Peyer's patch (tissue), 4 donors: ENCODE results near the gene SUN5.

Experiments used
- CTCF ChIP-seq, 6 experiments: fragments of 450-650 bp in 4 of 6; fragments of 200-600 bp in 2 of 6; sonication (generic) in 1 of 6; IDR thresholded peaks; one replicate each; pipeline ENCODE4 v1.5.1; 2017 to 2019; ENCODE audit warnings: antibody characterized with exemption in 6 of 6, mild to moderate bottlenecking in 3 of 6, moderate library complexity in 1 of 6
- POLR2A ChIP-seq, 2 donors: fragments of 450-650 bp; IDR thresholded peaks; one replicate each; pipeline ENCODE4 v1.5.1; 2017; ENCODE audit warnings: antibody characterized with exemption in 2 of 2, mild to moderate bottlenecking in 2 of 2, moderate library complexity in 2 of 2

- TF ChIP-seq CTCF (IDR thresholded peaks at IDR 0.05) (no peak), POLR2A (IDR thresholded peaks at IDR 0.05) (no peak)
Observed at GRCh38 chr20:33043731-33044181, 39.5 kb upstream of the SUN5 start.
